HEK293 (cell line): ENCODE measurements around the gene ITPKB.
A peak's percentile ranks its signal among the peaks of the same experiment; 100 is the strongest.

ENCODE experiments used
- ATF2 ChIP-seq: fragments of 450-650 bp; formaldehyde crosslinking; IDR thresholded peaks from 2 replicates; pipeline ENCODE4 v1.5.1; 2016; ENCODE audit warnings: missing biosample characterization, missing genetic modification characterization, low read depth
- GLI2 ChIP-seq: fragments of 450-650 bp; formaldehyde crosslinking; IDR thresholded peaks from 2 replicates; pipeline ENCODE4; 2017; ENCODE audit warnings: missing biosample characterization, missing genetic modification characterization, low read depth, borderline replicate concordance
- GLI4 ChIP-seq: fragments of 450-650 bp; formaldehyde crosslinking; IDR thresholded peaks from 2 replicates; pipeline ENCODE4 v1.5.1; 2016; ENCODE audit warnings: missing biosample characterization, missing genetic modification characterization
- HOXD13 ChIP-seq: sonication (generic); formaldehyde crosslinking; IDR thresholded peaks from 2 replicates; pipeline ENCODE4 v1.8.0; 2022; ENCODE audit warnings: missing genetic modification reagents, borderline replicate concordance
- MEIS1 ChIP-seq: sonication (generic); formaldehyde crosslinking; IDR thresholded peaks from 2 replicates; pipeline ENCODE4 v1.8.1; 2022; ENCODE audit warnings: missing genetic modification reagents, mild to moderate bottlenecking, borderline replicate concordance
- OSR2 ChIP-seq: fragments of 450-650 bp; formaldehyde crosslinking; IDR thresholded peaks from 2 replicates; pipeline ENCODE4 v1.5.1; 2016; ENCODE audit warnings: missing biosample characterization, missing genetic modification characterization
- SCRT1 ChIP-seq: fragments of 450-650 bp; formaldehyde crosslinking; IDR thresholded peaks from 2 replicates; pipeline ENCODE4 v1.5.1; 2016; ENCODE audit warnings: missing biosample characterization, missing genetic modification characterization, borderline replicate concordance
- SCRT2 ChIP-seq: fragments of 450-650 bp; formaldehyde crosslinking; IDR thresholded peaks from 2 replicates; pipeline ENCODE4 v1.5.1; 2016; ENCODE audit warnings: missing biosample characterization, missing genetic modification characterization
- TSHZ1 ChIP-seq: fragments of 450-650 bp; formaldehyde crosslinking; IDR thresholded peaks from 2 replicates; pipeline ENCODE4 v1.5.1; 2016; ENCODE audit warnings: missing biosample characterization, missing genetic modification characterization, borderline replicate concordance
- ZBTB17 ChIP-seq: fragments of 450-650 bp; formaldehyde crosslinking; IDR thresholded peaks from 2 replicates; pipeline ENCODE4 v1.5.1; 2016; ENCODE audit warnings: missing biosample characterization, missing genetic modification characterization
- ZBTB44 ChIP-seq: fragments of 450-650 bp; IDR thresholded peaks from 2 replicates; pipeline ENCODE4 v1.5.1; 2018; ENCODE audit warnings: missing biosample characterization, mild to moderate bottlenecking, missing genetic modification characterization
- ZBTB8A ChIP-seq: fragments of 450-650 bp; formaldehyde crosslinking; IDR thresholded peaks from 2 replicates; pipeline ENCODE4 v1.5.1; 2016; ENCODE audit warnings: missing biosample characterization, missing genetic modification characterization
- ZNF121 ChIP-seq: fragments of 450-650 bp; formaldehyde crosslinking; IDR thresholded peaks from 2 replicates; pipeline ENCODE4 v1.5.1; 2016; ENCODE audit warnings: missing biosample characterization, missing genetic modification characterization
- ZNF157 ChIP-seq: fragments of 450-650 bp; formaldehyde crosslinking; IDR thresholded peaks from 2 replicates; pipeline ENCODE4 v1.5.1; 2016; ENCODE audit warnings: missing biosample characterization, missing genetic modification characterization
- ZNF16 ChIP-seq: fragments of 450-650 bp; formaldehyde crosslinking; IDR thresholded peaks from 2 replicates; pipeline ENCODE4 v1.5.1; 2016; ENCODE audit warnings: low read depth, missing biosample characterization, missing genetic modification characterization
- ZNF202 ChIP-seq: fragments of 450-650 bp; formaldehyde crosslinking; IDR thresholded peaks from 2 replicates; pipeline ENCODE4 v1.5.1; 2016; ENCODE audit warnings: missing biosample characterization, missing genetic modification characterization, borderline replicate concordance
- ZNF248 ChIP-seq: fragments of 450-650 bp; formaldehyde crosslinking; IDR thresholded peaks from 2 replicates; pipeline ENCODE4 v1.5.1; 2017; ENCODE audit warnings: missing biosample characterization, missing genetic modification characterization
- ZNF274 ChIP-seq, 2 experiments: fragments of 200-500 bp in 1 of 2; fragments of 450-650 bp in 1 of 2; sonication (Bioruptor generic) in 1 of 2; formaldehyde crosslinking in 1 of 2; IDR thresholded peaks; 2 replicates each; pipeline versions ENCODE4 v1.5.1 to v1.6.1; 2014 to 2016; ENCODE audit warnings: borderline replicate concordance in 1 of 2, inconsistent platforms in 1 of 2, low read length in 1 of 2, missing biosample characterization in 1 of 2, missing genetic modification characterization in 1 of 2
- ZNF398 ChIP-seq: fragments of 450-650 bp; formaldehyde crosslinking; IDR thresholded peaks from 2 replicates; pipeline ENCODE4 v1.5.1; 2017; ENCODE audit warnings: missing biosample characterization, missing genetic modification characterization
- ZNF416 ChIP-seq: fragments of 450-650 bp; formaldehyde crosslinking; IDR thresholded peaks from 2 replicates; pipeline ENCODE4 v1.5.1; 2016; ENCODE audit warnings: missing biosample characterization, missing genetic modification characterization
- ZNF473 ChIP-seq: fragments of 450-650 bp; formaldehyde crosslinking; IDR thresholded peaks from 2 replicates; pipeline ENCODE4 v1.5.1; 2017; ENCODE audit warnings: missing biosample characterization, missing genetic modification characterization
- ZNF488 ChIP-seq: fragments of 450-650 bp; formaldehyde crosslinking; IDR thresholded peaks from 2 replicates; pipeline ENCODE4 v1.5.1; 2016; ENCODE audit warnings: missing biosample characterization, missing genetic modification characterization
- ZNF514 ChIP-seq: fragments of 450-650 bp; formaldehyde crosslinking; IDR thresholded peaks from 2 replicates; pipeline ENCODE4 v1.5.1; 2016; ENCODE audit warnings: missing biosample characterization, missing genetic modification characterization
- ZNF529 ChIP-seq: fragments of 450-650 bp; formaldehyde crosslinking; IDR thresholded peaks from 2 replicates; pipeline ENCODE4 v1.5.1; 2017; ENCODE audit warnings: missing genetic modification characterization, missing biosample characterization; ENCODE audit not compliant: insufficient replicate concordance
- ZNF580 ChIP-seq: fragments of 450-650 bp; formaldehyde crosslinking; IDR thresholded peaks from 2 replicates; pipeline ENCODE4 v1.5.1; 2016; ENCODE audit warnings: missing biosample characterization, missing genetic modification characterization
- ZNF626 ChIP-seq: fragments of 450-650 bp; sonication (Bioruptor Pico); formaldehyde crosslinking; IDR thresholded peaks from 2 replicates; pipeline ENCODE4 v1.5.1; 2018; ENCODE audit warnings: missing biosample characterization, missing genetic modification characterization, inconsistent platforms
- ZNF660 ChIP-seq: fragments of 450-650 bp; IDR thresholded peaks from 2 replicates; pipeline ENCODE4 v1.5.1; 2018; ENCODE audit warnings: missing biosample characterization, mild to moderate bottlenecking, missing genetic modification characterization
- ZNF777 ChIP-seq: fragments of 450-650 bp; formaldehyde crosslinking; IDR thresholded peaks from 2 replicates; pipeline ENCODE4 v1.5.1; 2017; ENCODE audit warnings: missing biosample characterization, missing genetic modification characterization, borderline replicate concordance
- ZNF830 ChIP-seq: fragments of 450-650 bp; IDR thresholded peaks from 2 replicates; pipeline ENCODE4 v1.5.0; 2018; ENCODE audit warnings: missing biosample characterization, missing genetic modification characterization, low read depth, mild to moderate bottlenecking, moderate library complexity
- ZSCAN16 ChIP-seq: fragments of 450-650 bp; formaldehyde crosslinking; IDR thresholded peaks from 2 replicates; pipeline ENCODE4 v1.5.1; 2016; ENCODE audit warnings: missing biosample characterization, missing genetic modification characterization

The ITPKB gene

GRCh38 chr1:226662642-226663326 is 76.3 kb downstream of the ITPKB start (continued):
- 0 out of 2 replicates have a peak, but pooled peaks have one; percentile 12 for TF ChIP-seq TSHZ1 (tag by site-specific recombination)
- TF ChIP-seq ZBTB17, result peak; percentile 94
- no peak for TF ChIP-seq ZNF121 (tag by site-specific recombination)
- TF ChIP-seq ZNF660 (tag by site-specific recombination), result peak; percentile 70; the same call in 1 of the 2 replicates
- TF ChIP-seq ZNF580 (tag by site-specific recombination), result no peak
- no peak for TF ChIP-seq SCRT2 (tag by site-specific recombination)
- TF ChIP-seq ZNF274 (IDR thresholded peaks at IDR 0.05; ENCODE audit: low read length), result no peak
- no peak for TF ChIP-seq ZNF274 (tag by site-specific recombination; IDR thresholded peaks at IDR 0.05; ENCODE audit: borderline replicate concordance)
- no peak for TF ChIP-seq ZNF514 (tag by site-specific recombination)
- TF ChIP-seq ATF2 (tag by site-specific recombination), result no peak
- peak; percentile 54 for TF ChIP-seq ZNF398 (tag by site-specific recombination)
- no peak for TF ChIP-seq ZNF202 (tag by site-specific recombination)
- TF ChIP-seq ZBTB44 (tag by site-specific recombination), result 0 out of 2 replicates have a peak, but pooled peaks have one; percentile 25
- no peak for TF ChIP-seq MEIS1 (CRISPR knock-in tag)
- TF ChIP-seq OSR2, result 0 out of 2 replicates have a peak, but pooled peaks have one; percentile 27
- no peak for TF ChIP-seq ZNF830 (tag by site-specific recombination)
- TF ChIP-seq ZBTB8A, result no peak
- no peak for TF ChIP-seq ZNF157 (tag by site-specific recombination)
- no peak for TF ChIP-seq GLI2
- no peak for TF ChIP-seq ZNF473 (tag by site-specific recombination)
- TF ChIP-seq ZSCAN16, result peak; percentile 56; the same call in 1 of the 2 replicates
- TF ChIP-seq ZNF248 (tag by site-specific recombination), result no peak
- no peak for TF ChIP-seq SCRT1 (tag by site-specific recombination)
- no peak for TF ChIP-seq ZNF488 (tag by site-specific recombination)
- TF ChIP-seq ZNF777, result no peak
- no peak for TF ChIP-seq ZNF16 (tag by site-specific recombination)
- TF ChIP-seq ZNF416 (tag by site-specific recombination), result no peak
- TF ChIP-seq ZNF626 (tag by site-specific recombination), result no peak
- no peak for TF ChIP-seq GLI4 (tag by site-specific recombination)
- no peak for TF ChIP-seq ZNF529
- no peak for TF ChIP-seq HOXD13
